ENCODE data around the gene HUNK. TPM values are rescaled to one million over a fixed set of nuclear protein-coding genes. Genes with fewer than 3 reads are reported as not detected.

HUNK gene
- total RNA-seq = 4.4 and 7.1 TPM in 2 replicates
- polyA plus RNA-seq = 7.3 and 10.8 TPM in 2 replicates

GRCh38 chr21:31872452-31873274 is at the start of gene HUNK:
HUNK (plus strand) TSS chr21:31873020; CDS start chr21:31873675, 655 bp downstream.
- Histone ChIP-seq H3K4me3 (peak within 1 kb of the TSS; percentile 86), H3K79me2 (peaks cover 40% of the 10 kb centered on the region), H2AFZ (peak within 1 kb of the TSS; percentile 79), H3K36me3 (replicated peaks; ENCODE audit: insufficient read depth, low read depth) (no peaks in the 10 kb centered on the region), H4K20me1 (ENCODE audit: insufficient read depth, poor library complexity, severe bottlenecking) (no peaks in the 10 kb centered on the region), H3K27ac (peak within 1 kb of the TSS; percentile 79), H3K9me3 (ENCODE audit: low read depth) (no peaks in the 10 kb centered on the region), H3K4me2 (peak within 1 kb of the TSS; percentile 94), H3K27me3 (no peaks in the 10 kb centered on the region), H3K4me1 (ENCODE audit: insufficient read depth) (peaks cover 11% of the 10 kb centered on the region), H3K9me2 (replicated peaks; ENCODE audit: insufficient read depth) (no peaks in the 10 kb centered on the region)
- 2% methylated on average over 50 of the region's 74 CpGs for WGBS (ENCODE audit: low lambda C conversion rate, missing lambda C conversion rate)
- TF ChIP-seq CTCF (IDR thresholded peaks at IDR 0.05; ENCODE audit: poor library complexity) (no peak), EZH2phosphoT487 (IDR thresholded peaks at IDR 0.05; ENCODE audit: low read depth, severe bottlenecking, unreplicated experiment) (no peak)
- peak; percentile 76 for DNase-seq (ENCODE audit: low spot score)

- Histone ChIP-seq H2AFZ (no peak overlapping the region), H3K9me2 (replicated peaks; ENCODE audit: insufficient read depth) (no peaks in the 10 kb centered on the region), H3K27ac (no peak overlapping the region), H3K4me2 (no peak overlapping the region), H3K9me3 (ENCODE audit: low read depth) (no peaks in the 10 kb centered on the region), H4K20me1 (ENCODE audit: insufficient read depth, poor library complexity, severe bottlenecking) (no peaks in the 10 kb centered on the region), H3K27me3 (no peaks in the 10 kb centered on the region), H3K79me2 (no peaks in the 10 kb centered on the region), H3K4me1 (ENCODE audit: insufficient read depth) (no peaks in the 10 kb centered on the region), H3K36me3 (replicated peaks; ENCODE audit: insufficient read depth, low read depth) (no peaks in the 10 kb centered on the region), H3K4me3 (no peak overlapping the region)
- WGBS (ENCODE audit: low lambda C conversion rate, missing lambda C conversion rate) = 92% methylated on average over 5 of the region's 5 CpGs
- TF ChIP-seq EZH2 (IDR thresholded peaks at IDR 0.05; ENCODE audit: borderline replicate concordance) = no peak
- no peak for TF ChIP-seq EZH2phosphoT487 (IDR thresholded peaks at IDR 0.05; ENCODE audit: low read depth, severe bottlenecking, unreplicated experiment)
- TF ChIP-seq CTCF (IDR thresholded peaks at IDR 0.05; ENCODE audit: poor library complexity) = no peak
- no peak for DNase-seq (ENCODE audit: low spot score)
Observed at GRCh38 chr21:31829736-31830472, 42.9 kb upstream of the HUNK start.

GRCh38 chr21:31830701-31831100 is 42.1 kb upstream of the HUNK start:
- H3K27me3 ChIP-seq = no peaks in the 10 kb centered on the region
- no peaks in the 10 kb centered on the region for H3K9me2 ChIP-seq (replicated peaks; ENCODE audit: insufficient read depth)
- TF ChIP-seq EZH2 (IDR thresholded peaks at IDR 0.05; ENCODE audit: borderline replicate concordance) (no peak), EZH2phosphoT487 (IDR thresholded peaks at IDR 0.05; ENCODE audit: low read depth, severe bottlenecking, unreplicated experiment) (no peak), CTCF (IDR thresholded peaks at IDR 0.05; ENCODE audit: poor library complexity) (no peak)
- no peak for DNase-seq (ENCODE audit: low spot score)
- H3K79me2 ChIP-seq = no peaks in the 10 kb centered on the region
- no peaks in the 10 kb centered on the region for H3K9me3 ChIP-seq (ENCODE audit: low read depth)
- no peak overlapping the region for H3K27ac ChIP-seq
- H3K36me3 ChIP-seq (replicated peaks; ENCODE audit: insufficient read depth, low read depth) = no peaks in the 10 kb centered on the region
- no peak overlapping the region for H2AFZ ChIP-seq
- WGBS (ENCODE audit: low lambda C conversion rate, missing lambda C conversion rate) = 67% methylated on average over 4 of the region's 4 CpGs
- H3K4me2 ChIP-seq = no peak overlapping the region
- no peak overlapping the region for H3K4me3 ChIP-seq
- no peaks in the 10 kb centered on the region for H4K20me1 ChIP-seq (ENCODE audit: insufficient read depth, poor library complexity, severe bottlenecking)
- H3K4me1 ChIP-seq (ENCODE audit: insufficient read depth) = no peaks in the 10 kb centered on the region
